Skin epidermis (tissue), 12 donors: ENCODE data around the gene RBMY1F.
"Not testable (repeated sequence)": the region's sequence is repeated elsewhere in the genome, so short reads cannot be mapped to it uniquely, and the experiment has no call there.

Experiments used
- H3K27ac ChIP-seq, 21 experiments: fragments of 200-600 bp; sonication (generic) in 11 of 21; one replicate each; pipeline ENCODE4 v1.5.0; 2020; ENCODE audit warnings: mild to moderate bottlenecking in 3 of 21, inconsistent platforms in 2 of 21, moderate library complexity in 2 of 21
- H3K4me3 ChIP-seq, 7 experiments: fragments of 200-600 bp; sonication (generic) in 2 of 7; one replicate each; pipeline ENCODE4 v1.5.0; 2020; ENCODE audit warnings: inconsistent platforms in 2 of 7, mild to moderate bottlenecking in 2 of 7, moderate library complexity in 1 of 7

The RBMY1F gene

DNA sequence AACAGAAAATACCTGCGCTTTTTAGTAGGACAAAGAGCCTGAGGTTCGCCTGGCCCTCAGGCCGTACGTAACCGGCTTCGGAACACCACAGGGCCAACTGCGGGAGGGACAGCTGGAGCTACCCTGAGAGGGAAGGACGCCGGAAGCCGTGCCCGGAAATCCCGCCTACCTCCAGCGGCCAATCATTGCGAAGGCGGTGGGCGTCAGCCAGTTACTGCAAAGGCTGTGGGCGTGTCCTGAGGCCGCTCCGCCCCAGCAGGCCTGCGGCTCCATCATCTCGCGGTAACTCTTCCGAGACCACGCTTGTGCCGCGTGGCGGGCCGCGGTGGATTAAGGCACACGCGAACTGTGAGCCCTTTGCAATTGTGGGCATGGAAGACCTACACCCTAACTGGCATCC, at the start of gene RBMY1F:
Gene RBMY1F (minus strand): TSS at position 101 of the 400 bp plus-strand sequence. CDS start 1,954 bp downstream, outside the sequence.
- H3K4me3 ChIP-seq, result not testable (repeated sequence)

DNA sequence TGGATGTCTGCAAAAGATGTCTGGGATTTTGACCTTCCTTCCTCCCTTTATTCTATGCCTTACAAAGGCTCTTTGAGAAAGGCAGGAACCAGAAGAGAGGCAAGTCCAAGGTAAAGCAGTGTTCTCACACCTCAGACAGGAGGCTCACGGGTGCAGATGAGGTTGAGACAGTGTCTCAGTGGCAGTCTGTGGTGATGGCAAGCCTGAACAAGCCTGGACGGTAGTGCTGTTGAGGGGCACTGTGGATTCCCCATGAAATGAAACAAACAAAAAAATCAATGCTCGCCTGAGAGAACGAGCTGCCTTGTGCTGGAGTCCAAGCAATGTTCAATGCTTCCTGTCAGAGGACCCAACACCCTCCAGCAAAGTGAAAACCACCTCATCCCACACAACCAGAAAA, 31.6 kb downstream of the RBMY1F start:
- not testable (repeated sequence) for H3K4me3 ChIP-seq, H3K27ac ChIP-seq

More for the DNA sequence above, at the start of gene RBMY1F:
- not testable (repeated sequence) for H3K27ac ChIP-seq

DNA sequence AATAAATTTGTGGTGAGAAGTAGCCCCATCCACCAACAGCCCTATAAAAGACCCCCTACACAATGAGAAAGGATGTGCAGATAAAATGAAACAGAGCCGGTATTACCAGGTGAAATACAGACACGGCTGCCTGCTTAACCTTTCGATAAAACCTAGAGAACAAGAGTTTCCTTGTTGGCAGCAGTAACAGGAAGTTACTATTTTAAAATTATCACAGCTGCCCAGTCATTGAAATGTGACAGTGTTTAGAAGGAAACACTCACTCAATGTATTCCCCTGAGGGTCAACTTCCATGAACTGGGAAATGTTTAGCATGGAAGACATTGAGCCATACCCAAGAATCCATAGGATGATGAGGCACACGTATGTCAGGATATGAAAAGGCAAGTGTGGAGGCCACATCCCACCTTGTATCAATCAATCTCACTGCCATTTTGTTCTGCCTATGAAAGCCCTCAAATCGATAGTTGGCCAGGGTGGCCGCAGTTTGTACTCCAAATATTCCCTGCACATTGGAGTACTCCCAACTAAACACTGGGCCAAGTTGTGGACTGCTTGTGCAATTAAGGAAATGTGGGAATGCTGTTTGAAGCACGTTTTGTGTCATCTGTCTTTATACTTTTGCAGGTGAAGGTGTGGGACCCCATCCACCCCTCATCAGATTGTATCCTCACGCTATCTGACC, 41.6 kb downstream of the RBMY1F start:
- H3K27ac ChIP-seq, H3K4me3 ChIP-seq: not testable (repeated sequence)

DNA sequence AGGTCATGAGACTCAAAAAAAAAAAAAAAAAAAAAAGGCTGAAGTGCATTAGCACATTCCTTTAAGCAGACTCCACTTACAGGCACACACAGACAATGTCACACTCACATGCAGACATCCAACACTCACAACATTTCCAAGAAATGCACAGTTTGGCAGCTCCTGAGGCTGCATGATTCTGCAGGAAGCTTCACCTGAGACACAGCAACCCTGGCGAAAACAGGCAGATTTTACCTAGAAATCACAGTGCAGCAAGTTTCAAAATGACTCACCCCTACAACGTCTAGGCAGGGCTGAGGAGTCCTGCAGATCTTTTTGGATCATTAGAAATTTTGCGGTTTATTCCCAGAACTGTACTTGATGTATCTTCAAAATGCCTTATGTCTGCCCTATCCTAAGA, 48.0 kb downstream of the RBMY1F start:
- not testable (repeated sequence) for H3K27ac ChIP-seq, H3K4me3 ChIP-seq

- not testable (repeated sequence) for H3K4me3 ChIP-seq, H3K27ac ChIP-seq
Observed at GRCh38 chrY:22130494-22130893, 52.2 kb downstream of the RBMY1F start.
